Subcutaneous abdominal adipose tissue (tissue), 5 donors: ENCODE results near the gene MARCHF2.
A peak's percentile ranks its signal among the peaks of the same experiment; 100 is the strongest.

ENCODE experiments used
- H3K27ac ChIP-seq: one replicate; pipeline ENCODE4 v1.7.0; 2013; ENCODE audit warnings: low read depth, mild to moderate bottlenecking, inconsistent platforms, low read length, moderate library complexity
- H3K27me3 ChIP-seq, 5 donors: one replicate each; pipeline ENCODE4 v1.7.0; 2013; ENCODE audit warnings: low read length in 5 of 5, inconsistent platforms in 1 of 5; ENCODE audit not compliant: control insufficient read depth in 5 of 5, insufficient read depth in 4 of 5
- H3K36me3 ChIP-seq, 5 donors: one replicate each; pipeline ENCODE4 v1.7.0; 2013; ENCODE audit warnings: low read length in 5 of 5; ENCODE audit not compliant: control insufficient read depth in 5 of 5, insufficient read depth in 5 of 5
- H3K4me1 ChIP-seq, 5 donors: one replicate each; pipeline ENCODE4 v1.7.0; 2013; ENCODE audit warnings: low read length in 5 of 5, mild to moderate bottlenecking in 3 of 5, moderate library complexity in 1 of 5; ENCODE audit not compliant: control insufficient read depth in 5 of 5, insufficient read depth in 5 of 5
- H3K4me3 ChIP-seq, 5 donors: one replicate each; pipeline ENCODE4 v1.7.0; 2013; ENCODE audit warnings: low read length in 5 of 5, low read depth in 1 of 5
- H3K9ac ChIP-seq, 5 donors: one replicate each; pipeline ENCODE4 v1.7.0; 2013; ENCODE audit warnings: low read length in 5 of 5, mild to moderate bottlenecking in 4 of 5, moderate library complexity in 3 of 5
- H3K9me3 ChIP-seq, 5 donors: one replicate each; pipeline ENCODE4 v1.7.0; 2013; ENCODE audit warnings: low read length in 5 of 5; ENCODE audit not compliant: control insufficient read depth in 5 of 5
- donor health status: healthy.
- donor health status: healthy.
- donor health status: healthy.
- donor health status: healthy.
- donor health status: healthy.

MARCHF2 gene

DNA sequence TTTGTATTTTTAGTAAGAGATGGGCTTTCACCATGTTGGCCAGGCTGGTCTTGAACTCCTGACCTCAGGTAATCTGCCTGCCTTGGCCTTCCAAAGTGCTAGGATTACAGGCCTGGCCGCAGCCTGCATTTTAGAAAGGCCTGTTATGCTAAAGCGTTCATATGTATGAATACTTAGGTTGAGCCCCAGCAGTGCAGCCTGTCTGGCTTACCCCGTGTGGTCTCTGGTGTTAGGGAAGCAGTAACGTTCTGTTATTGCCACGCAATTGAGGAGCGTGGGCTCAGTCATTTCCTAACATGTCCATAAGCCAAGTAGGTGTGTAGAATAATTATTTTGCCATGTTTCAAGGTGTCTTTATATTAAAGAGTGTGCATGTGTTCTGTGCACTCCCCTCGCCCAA is 46.0 kb downstream of the MARCHF2 start:
- H3K27ac ChIP-seq, result peak overlapping the region; percentile 79
- no peaks in the 10 kb centered on the region for H3K9me3 ChIP-seq
- H3K9ac ChIP-seq, result peak overlapping the region in 1 of 5 donors; percentile 53
- no peaks in the 10 kb centered on the region for H3K27me3 ChIP-seq
- H3K4me3 ChIP-seq, result no peak overlapping the region
- H3K36me3 ChIP-seq, result peaks cover 23 to 55% (median 28%) of the 10 kb centered on the region in 5 donors
- peaks cover 7 to 58% (median 42%) of the 10 kb centered on the region in 5 donors for H3K4me1 ChIP-seq

DNA sequence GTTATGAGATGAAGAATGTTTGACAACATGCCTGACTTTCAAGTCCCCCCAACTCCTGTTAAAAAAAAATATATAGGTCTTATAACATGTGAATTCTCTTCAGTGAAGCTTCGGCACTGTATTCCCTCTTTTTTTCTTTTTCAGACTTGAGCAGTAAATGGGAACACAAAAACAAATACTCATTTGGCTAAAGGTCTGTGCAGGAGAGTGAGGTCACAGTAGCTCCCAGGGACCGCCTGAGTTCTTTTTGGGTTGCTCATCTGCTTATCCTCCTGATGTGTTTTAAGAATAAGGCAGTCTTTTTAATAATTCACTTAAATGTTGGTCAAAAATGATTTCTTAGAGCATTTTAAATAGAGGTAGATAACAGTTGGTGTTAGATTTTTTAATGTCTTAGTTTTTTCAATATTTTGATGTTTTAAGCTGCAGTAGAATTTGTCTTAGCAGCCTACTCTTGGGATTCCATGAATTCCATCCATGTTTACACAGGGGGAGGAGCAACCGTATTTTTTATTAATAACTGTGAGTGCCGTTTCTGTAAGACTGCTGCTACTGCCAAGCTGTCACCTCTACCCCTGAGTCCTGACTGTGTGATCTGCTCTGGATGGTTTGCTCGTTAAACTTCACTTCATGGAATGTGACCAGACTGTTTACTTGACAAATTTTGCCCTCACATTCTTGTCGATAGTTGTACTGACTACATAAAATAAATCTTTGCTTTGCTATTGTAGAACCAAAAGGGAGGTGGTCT is 46.6 kb downstream of the MARCHF2 start:
- Histone ChIP-seq H3K9me3 (no peaks in the 10 kb centered on the region), H3K4me3 (peak overlapping the region in 3 of 5 donors; percentile 14 to 37 (median 26)), H3K27me3 (no peaks in the 10 kb centered on the region), H3K36me3 (peaks cover 20 to 59% (median 34%) of the 10 kb centered on the region in 5 donors), H3K4me1 (peaks cover 7 to 53% (median 39%) of the 10 kb centered on the region in 5 donors), H3K9ac (peak overlapping the region in 3 of 5 donors; percentile 31 to 70 (median 53)), H3K27ac (peak overlapping the region; percentile 79)

DNA sequence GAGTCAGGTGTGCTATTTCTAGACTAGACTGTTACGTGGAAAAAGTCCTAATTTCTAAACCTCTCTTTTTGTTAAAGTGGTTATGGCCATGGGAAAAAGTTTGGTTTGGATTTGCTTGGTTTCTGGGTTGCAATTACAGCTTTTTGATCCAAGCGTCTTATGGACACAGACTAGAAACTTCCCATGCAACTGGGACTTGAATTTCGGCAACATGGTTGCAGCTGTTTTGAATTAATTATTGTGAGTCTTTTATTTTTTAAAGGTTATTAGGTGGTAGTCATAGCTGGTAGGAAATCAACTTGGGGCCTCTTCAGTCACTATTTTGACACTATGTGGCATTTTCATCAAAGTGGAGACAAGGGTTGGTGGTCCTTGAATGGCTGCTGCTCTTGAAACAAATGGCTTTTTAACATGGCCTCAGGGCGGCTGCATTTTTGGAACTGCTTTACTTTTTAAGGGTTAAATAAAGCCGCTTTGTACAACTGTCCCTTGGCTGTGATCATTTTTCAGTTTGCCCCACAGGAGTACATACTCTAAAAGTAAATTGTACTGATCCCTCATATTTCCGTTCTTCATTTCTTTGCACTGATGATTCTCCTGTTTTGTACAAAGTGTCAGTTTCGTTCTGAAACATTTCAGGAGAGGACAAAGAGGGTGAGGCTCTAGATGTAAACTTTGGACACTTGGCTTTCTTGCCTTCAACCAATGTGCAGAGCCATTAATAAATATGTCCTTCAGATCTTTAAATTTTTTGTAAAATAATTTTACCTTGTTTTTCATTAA is 47.6 kb downstream of the MARCHF2 start:
- Histone ChIP-seq H3K4me3 (peak overlapping the region in 1 of 5 donors; percentile 13), H3K27me3 (no peaks in the 10 kb centered on the region), H3K36me3 (peaks cover 20 to 60% (median 44%) of the 10 kb centered on the region in 5 donors), H3K9ac (peak overlapping the region in 1 of 5 donors; percentile 31), H3K27ac (peak overlapping the region; percentile 79), H3K4me1 (peaks cover 7 to 53% (median 39%) of the 10 kb centered on the region in 5 donors), H3K9me3 (no peaks in the 10 kb centered on the region)

DNA sequence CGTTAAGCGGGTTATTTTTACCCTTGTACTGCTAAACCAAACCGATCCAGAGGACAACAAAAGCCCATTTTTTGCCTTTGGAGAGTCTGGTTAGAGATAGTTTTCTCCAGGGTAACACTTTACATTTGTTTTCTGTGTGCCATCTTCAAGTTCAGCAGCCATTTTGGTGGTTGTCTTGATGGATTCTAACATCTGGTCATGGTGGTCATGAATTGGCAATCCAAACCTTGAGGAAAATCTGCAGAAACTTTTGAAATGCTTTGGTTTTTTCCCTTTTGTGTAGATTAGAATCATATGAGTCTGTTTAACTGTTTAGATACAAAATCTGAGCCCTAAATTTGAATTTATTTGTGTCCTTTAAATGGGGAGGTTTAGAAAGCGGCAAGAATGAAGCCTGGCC is 48.3 kb downstream of the MARCHF2 start:
- peaks cover 26 to 60% (median 45%) of the 10 kb centered on the region in 5 donors for H3K36me3 ChIP-seq
- H3K27ac ChIP-seq, result peak overlapping the region; percentile 79
- H3K9ac ChIP-seq, result no peak overlapping the region
- no peaks in the 10 kb centered on the region for H3K27me3 ChIP-seq
- H3K4me1 ChIP-seq, result peaks cover 7 to 51% (median 37%) of the 10 kb centered on the region in 5 donors
- no peaks in the 10 kb centered on the region for H3K9me3 ChIP-seq
- no peak overlapping the region for H3K4me3 ChIP-seq

DNA sequence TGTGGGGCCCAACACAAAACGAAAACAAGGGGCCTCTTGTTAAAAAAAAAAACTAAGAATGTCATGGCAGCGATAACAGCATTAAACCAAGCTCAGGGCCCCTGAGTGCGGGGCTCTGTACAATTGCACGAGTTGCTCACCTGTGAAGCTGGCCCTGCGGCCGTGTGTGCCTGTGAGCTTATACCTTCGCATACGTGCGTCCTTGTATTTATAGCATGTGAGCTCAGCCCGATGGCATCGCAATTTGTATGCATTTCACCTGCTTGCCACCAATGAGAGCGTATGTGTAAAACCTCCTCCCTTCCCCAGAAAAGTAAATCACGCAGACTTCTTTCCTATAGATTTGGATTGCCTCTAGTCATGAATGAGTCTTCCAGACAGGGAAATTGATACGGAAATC is 48.8 kb downstream of the MARCHF2 start:
- Histone ChIP-seq H3K9me3 (no peaks in the 10 kb centered on the region), H3K27me3 (no peaks in the 10 kb centered on the region), H3K4me3 (no peak overlapping the region), H3K27ac (no peak overlapping the region), H3K36me3 (peaks cover 29 to 60% (median 45%) of the 10 kb centered on the region in 5 donors), H3K9ac (no peak overlapping the region), H3K4me1 (peaks cover 7 to 46% (median 35%) of the 10 kb centered on the region in 5 donors)

DNA sequence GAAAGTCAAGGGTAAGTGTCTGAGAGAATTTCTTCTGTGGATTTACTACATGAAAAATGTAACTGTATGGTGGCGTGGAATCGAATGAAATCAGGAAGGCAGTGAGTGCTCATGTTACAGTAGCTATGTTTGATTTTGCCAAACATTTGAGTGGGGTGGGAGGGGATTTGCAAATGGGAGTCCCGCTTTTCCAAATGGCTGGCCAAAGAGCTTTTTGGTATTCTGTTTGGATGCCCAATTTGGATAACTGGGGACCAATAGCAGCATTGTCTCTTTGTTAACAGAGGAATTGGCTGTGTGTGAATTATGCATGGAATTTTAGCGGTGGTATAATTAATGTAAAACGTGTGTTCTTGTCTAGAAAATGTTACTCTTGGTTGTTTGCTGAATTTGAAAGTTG is 49.5 kb downstream of the MARCHF2 start:
- Histone ChIP-seq H3K36me3 (peaks cover 32 to 61% (median 50%) of the 10 kb centered on the region in 5 donors), H3K27ac (no peak overlapping the region), H3K9me3 (no peaks in the 10 kb centered on the region), H3K9ac (no peak overlapping the region), H3K27me3 (no peaks in the 10 kb centered on the region), H3K4me3 (no peak overlapping the region), H3K4me1 (peaks cover 7 to 40% (median 31%) of the 10 kb centered on the region in 5 donors)

DNA sequence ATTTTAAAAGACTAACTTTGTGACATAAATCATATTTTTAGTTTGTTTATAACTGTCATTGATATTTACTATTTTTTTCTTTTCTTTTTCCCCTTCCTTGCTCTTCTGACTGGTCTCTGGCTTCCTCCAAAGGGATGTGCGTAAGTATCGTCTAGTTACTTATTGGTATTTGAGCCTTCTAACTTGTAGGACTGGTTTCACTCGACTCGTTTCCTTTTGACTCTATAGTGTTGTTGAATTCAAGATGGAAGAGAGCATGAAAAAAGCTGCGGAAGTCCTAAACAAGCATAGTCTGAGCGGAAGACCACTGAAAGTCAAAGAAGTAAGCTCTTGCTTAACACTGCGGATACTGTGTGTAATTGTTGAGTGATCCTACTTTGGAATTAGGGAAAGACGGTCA is 50.3 kb downstream of the MARCHF2 start:
- no peak overlapping the region for H3K27ac ChIP-seq
- H3K9me3 ChIP-seq, result no peaks in the 10 kb centered on the region
- no peaks in the 10 kb centered on the region for H3K27me3 ChIP-seq
- H3K4me1 ChIP-seq, result peaks cover 7 to 32% (median 26%) of the 10 kb centered on the region in 5 donors
- H3K36me3 ChIP-seq, result peaks cover 33 to 66% (median 52%) of the 10 kb centered on the region in 5 donors
- no peak overlapping the region for H3K4me3 ChIP-seq
- no peak overlapping the region for H3K9ac ChIP-seq

DNA sequence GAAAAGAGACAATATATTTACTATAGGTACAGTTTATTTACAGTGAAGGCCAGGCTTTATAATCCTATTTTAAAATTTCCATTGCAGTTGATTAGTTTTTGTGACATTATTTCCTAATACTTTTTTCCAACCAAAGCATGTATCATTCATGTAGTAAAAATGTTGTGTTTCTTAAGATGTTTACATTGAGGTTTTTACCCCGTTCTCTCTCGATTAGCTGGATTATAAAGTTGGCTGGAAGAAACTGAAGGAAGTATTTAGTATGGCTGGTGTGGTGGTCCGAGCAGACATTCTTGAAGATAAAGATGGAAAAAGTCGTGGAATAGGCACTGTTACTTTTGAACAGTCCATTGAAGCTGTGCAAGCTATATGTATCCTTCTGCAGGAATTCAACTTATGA is 52.9 kb downstream of the MARCHF2 start:
- Histone ChIP-seq H3K9ac (no peak overlapping the region), H3K4me1 (peaks cover 0 to 6% (median under 1%) of the 10 kb centered on the region in 5 donors), H3K36me3 (peaks cover 46 to 88% (median 78%) of the 10 kb centered on the region in 5 donors), H3K9me3 (no peaks in the 10 kb centered on the region), H3K27ac (no peak overlapping the region), H3K4me3 (no peak overlapping the region), H3K27me3 (no peaks in the 10 kb centered on the region)

DNA sequence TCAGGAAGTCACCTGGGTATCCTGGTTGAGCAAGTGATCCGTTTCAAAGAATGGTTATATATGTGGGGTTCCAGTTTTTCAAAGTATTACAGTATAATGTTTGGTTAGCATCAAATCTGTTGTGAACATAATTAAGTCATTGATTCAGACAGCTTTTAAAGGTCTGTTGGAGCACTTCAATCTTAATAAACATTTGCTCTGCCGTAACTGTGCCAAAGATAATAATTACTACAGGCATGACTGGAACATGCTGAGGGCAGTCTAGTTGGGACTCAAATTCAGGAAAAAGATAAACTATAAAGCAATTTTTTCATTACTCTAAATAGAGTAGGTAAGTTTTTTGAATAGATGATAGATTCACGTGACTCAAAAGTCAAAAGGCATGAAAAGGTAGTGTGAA is 55.0 kb downstream of the MARCHF2 start:
- H3K27me3 ChIP-seq, result no peaks in the 10 kb centered on the region
- H3K9ac ChIP-seq, result no peak overlapping the region
- H3K36me3 ChIP-seq, result peaks cover 43 to 99% (median 90%) of the 10 kb centered on the region in 5 donors
- no peaks in the 10 kb centered on the region for H3K9me3 ChIP-seq
- H3K4me3 ChIP-seq, result no peak overlapping the region
- no peaks in the 10 kb centered on the region for H3K4me1 ChIP-seq
- no peak overlapping the region for H3K27ac ChIP-seq
